HG02870 (cell line): Measurements from ENCODE around the gene FKBP11.

Experiments used
- ATAC-seq: cut with Tn5 transposase; IDR thresholded peaks from one replicate; pipeline ENCODE4 v1.9.1; 2021; ENCODE audit warnings: mild to moderate bottlenecking, moderate library complexity; ENCODE audit not compliant: unreplicated experiment

Gene FKBP11

GRCh38 chr12:48925304-48926011 is at the start of gene FKBP11:
Gene FKBP11 (minus strand): TSS chr12:48925492. CDS start chr12:48925428, 64 bp downstream.
- peak; percentile 73 for ATAC-seq

GRCh38 chr12:48973941-48974673 is 48.8 kb upstream of the FKBP11 start:
- ATAC-seq, result no peak

DNA sequence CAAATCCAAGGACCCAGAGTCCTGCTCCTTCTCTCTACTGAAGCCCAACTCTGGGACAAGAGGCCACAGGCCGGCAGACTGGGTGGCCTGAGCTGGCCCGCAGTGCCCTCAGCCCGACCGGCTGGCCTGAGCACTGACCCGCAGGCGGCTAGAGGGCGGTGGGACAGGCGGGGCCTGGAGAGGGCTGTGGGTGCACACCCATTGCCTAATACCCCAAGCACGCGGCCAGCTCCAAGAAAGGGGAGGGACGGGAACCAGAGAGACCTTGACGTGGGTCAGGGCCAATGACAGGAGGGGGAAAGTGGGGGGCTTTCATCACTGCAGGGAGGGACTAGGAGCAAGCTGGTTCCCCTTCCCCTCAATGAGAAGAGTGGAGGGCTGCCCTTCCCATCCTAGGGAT is 48.2 kb upstream of the FKBP11 start:
- no peak for ATAC-seq

GRCh38 chr12:48972952-48973483 is 47.7 kb upstream of the FKBP11 start:
- ATAC-seq, result no peak

- ATAC-seq, result no peak
Measured at GRCh38 chr12:48972213-48972951, 47.1 kb upstream of the FKBP11 start.

- no peak for ATAC-seq
Measured at GRCh38 chr12:48970702-48971334, 45.5 kb upstream of the FKBP11 start.

DNA sequence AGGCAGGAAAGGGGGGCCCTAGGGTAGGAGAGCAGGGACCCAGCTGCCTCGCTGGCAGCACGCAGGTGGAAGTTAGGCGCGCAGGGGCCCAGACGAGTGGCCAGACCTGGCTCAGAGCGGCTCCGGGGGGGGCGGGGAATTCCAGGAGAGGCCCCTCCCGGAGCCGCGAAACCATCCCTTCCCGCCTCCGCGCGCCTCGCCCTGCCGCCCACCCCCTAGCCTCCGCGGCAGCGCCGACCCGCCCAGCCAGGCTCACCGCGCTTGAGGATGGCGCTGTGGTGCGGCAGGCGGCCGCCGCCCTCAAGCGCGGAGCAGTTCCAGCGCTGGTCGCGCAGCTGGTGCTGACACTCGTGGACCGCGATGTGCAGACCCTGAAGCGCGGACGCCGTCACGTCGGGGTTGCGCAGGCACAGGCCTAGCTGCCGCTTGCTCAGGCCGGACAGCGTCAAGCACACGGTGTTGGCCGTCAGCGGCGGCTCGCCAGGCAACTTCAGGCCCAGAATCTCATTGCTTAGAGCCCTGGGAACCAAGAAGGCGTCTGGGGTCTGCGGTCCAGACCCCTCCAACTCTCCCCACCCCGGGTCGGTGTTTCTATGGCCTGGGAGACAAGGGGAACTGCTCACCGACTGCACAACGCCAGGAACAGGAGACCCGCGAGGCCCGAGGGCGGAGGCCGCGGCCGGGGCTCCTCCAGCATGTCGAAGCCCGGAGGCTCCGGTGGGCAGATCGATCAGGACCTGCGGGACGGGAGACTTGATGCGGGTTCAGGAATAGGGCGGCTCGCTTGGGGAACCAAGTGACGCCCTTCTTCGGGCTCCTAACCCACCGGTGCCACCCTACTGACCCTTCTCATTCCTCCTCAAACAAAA is 44.8 kb upstream of the FKBP11 start:
- ATAC-seq, result no peak

DNA sequence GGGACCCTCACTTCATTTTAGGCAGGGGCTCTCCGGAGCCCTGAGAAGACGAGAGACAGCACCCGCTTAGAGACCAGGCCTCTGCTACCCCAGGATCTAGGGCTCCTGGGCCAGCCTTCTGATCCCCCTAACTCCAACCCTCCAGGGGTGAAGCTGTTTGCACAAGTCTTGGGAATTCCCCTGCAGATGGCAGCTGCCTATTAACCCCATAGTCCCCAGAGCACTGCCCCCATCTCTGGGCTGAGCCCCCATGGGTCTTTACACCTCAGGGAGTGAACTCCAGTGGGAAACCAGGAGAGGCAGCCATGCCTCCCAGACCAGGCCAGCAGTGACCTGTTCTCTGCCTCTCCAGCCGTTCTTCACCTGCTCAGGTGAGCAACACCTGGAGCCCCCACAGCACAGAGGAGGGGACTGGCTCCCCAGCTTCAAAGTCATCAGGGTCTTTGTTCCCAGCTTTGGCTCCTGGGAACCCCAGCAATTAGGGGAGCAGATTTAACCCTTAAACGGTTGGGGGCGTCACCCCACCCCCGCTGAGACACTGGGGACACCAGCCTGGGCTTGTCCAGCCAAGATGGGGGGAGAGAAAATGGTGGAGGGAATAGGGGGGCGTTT is 44.0 kb upstream of the FKBP11 start:
- no peak for ATAC-seq

DNA sequence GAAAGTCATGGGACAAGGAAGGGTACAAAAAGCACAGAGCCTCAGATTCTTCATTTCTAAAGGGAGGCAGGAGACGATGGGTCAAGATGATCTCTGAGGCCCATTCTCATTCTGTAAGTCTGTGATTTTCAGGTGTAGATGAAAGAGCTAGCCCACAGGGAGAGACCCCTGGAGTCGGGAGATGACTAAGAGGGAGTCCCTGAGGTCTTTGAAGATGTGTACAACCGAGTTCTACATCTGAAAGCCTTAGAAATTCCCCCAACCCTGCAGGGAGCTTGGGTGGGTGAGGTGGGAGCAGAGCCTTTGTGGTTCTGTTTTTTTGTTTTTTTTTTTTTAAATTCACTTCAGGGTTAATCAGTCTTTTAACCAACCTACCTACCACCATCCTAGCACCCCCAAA is 43.2 kb upstream of the FKBP11 start:
- peak; percentile 41 for ATAC-seq

DNA sequence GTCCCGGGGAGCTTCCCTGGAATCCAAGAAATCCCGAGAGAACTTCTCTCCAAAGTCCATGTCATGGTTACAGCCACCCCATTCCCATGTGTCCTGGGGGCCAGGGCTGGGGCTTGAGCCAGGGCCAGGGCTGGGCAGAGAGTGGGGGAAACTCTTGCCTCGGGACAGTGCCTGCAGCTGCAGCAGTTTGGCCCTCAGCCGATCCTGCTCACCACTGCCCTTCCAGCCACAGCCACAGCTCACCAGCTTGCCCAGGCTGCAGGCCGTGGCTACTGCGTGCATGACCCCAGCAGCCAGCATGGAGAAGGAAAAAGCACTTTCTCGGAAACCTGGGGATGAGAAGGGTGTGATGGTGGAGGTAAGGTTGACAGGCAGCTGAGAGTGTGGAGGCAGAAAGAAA is 42.7 kb upstream of the FKBP11 start:
- no peak for ATAC-seq

DNA sequence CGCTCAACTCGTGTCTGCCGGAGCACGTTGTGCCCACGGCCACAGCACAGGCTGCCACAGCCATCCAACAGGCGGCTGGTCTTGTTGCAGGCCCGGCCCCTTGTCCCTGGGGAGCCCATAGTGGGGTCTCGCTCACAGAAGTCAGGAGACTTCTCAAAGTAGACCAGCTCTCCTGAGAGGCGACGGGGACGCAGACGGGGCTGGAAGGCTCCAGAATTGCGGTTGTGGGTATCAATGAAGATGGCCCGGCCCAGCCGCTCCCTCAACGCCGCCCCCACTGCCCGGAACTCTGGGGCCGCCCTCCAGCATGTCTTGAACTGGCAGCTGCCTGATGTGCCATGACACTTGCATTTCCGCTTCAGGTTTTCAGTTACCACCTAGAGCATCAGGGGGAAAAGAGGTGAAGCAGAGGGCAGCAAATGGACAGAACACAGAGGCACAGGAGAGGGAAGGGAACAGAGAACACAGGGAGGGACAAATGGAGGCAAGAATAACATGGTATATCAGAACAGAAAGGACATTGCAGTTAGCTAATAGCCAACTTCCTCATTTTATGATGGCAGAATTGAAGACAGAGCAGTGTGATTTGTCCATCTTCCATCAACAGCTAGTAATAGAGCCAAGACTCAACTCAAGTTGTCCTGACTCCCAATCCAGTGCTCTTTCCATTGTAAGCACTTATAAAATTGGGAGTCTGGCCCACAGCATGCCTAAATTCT is 41.0 kb upstream of the FKBP11 start:
- ATAC-seq, result no peak

- ATAC-seq, result no peak
Measured at GRCh38 chr12:48965298-48965838, 40.1 kb upstream of the FKBP11 start.

DNA sequence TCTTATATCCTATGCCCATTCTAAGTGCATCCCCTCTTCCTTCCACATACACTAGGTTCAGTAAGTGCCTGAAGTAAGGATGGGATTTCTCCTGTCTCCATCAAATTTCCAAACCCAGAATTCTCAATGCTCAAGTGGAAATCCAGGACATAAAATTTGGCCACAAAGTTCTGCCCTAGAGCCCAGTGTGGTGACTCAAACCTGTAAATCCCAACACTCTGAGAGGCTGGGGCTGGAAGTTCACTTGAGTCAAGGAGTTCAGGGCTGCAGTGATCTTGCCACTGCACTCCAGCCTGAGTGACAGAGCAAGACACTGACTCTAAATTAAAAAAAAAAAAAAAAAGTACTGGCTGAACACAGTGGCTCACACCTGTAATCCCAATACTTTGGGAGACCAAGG is 36.5 kb upstream of the FKBP11 start:
- ATAC-seq, result no peak

DNA sequence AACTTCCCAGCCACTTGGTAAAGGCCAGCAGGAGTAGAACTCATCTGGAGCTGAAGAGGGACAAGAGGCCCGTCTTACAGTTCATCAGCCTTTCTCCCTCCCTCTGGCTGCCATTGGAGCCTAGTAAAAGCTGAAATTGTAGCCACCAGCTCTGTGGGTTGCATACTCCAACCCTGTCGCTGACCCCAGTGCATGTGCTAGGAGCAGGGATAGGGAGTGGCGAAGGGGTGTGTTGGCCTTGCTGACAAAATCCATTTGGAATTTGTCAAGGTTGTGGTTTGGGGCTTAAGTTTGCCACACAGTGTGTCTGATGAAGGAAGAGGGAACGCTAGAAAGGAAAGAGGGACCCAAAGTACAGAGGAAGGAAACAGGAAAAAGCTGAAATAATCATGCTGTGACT is 36.0 kb upstream of the FKBP11 start:
- ATAC-seq, result no peak

- no peak for ATAC-seq
Measured at GRCh38 chr12:48960834-48961233, 35.5 kb upstream of the FKBP11 start.

DNA sequence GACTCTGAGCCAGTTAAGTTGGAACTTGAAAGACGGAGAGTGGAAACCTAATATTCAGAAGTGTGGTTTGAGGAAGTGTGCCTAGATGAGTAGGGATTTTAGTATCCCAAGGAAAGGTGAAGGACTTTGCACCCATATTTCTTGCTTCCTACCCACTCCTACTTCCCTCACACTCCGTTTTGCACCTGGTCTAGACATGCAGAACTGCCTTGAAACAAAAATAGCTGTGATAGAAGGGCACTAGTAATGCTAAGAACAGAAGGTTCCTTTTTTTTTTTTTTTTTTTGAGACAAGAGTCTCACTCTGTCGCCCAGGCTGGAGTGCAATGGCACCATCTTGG is 32.7 kb upstream of the FKBP11 start:
- no peak for ATAC-seq

- ATAC-seq, result peak; percentile 93
Measured at GRCh38 chr12:48957141-48958048, 32.1 kb upstream of the FKBP11 start, which contains the start of gene ARF3. Gene ARF3 (minus strand): TSS chr12:48957487. CDS start chr12:48941095, 16,392 bp downstream.
